ENCODE results near the gene PMS2.
"Not testable (repeated sequence)": the region's sequence is repeated elsewhere in the genome, so short reads cannot be mapped to it uniquely, and the experiment has no call there.

The PMS2 gene

DNA sequence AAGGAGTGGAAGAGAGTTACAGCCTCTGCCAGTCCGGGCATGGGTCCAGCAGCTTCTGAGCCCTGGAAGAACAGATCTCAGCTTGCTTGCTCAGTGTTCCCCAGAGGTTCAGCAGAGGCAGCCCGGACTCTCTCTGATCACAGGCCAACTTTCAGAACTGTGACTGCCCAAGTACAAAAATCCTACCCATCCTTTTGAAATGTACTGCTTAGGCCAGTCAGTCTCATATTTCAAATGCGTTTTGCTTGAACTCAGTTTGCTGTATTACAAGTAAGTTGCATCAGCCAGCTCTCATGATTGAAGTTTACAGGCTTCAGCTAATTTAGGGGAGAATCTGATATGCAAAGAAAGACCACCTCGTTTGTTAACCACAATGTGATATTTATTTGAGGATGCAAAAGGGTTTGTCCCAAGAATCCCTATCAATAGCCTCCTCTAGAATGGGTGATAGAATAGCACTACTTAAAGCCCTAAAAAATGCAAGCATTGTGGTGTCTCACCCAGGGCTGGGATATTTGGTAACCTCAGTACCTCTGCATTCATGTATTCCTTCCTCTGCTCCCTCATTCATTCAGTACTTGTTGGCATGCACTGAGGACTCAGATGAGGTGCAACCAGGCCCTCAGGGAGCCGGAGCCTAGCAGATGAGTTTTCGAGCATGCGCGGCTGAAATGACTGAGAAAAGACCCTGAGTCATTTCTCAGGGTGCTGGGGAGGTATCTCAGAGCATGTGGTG, 7.2 kb upstream of the PMS2 start:
- DNase-seq: peak; percentile 56

GRCh38 chr7:6012355-6013104, 3.7 kb upstream of the PMS2 start:
- no peak for DNase-seq

GRCh38 chr7:6011541-6011940, 2.7 kb upstream of the PMS2 start:
- DNase-seq: no peak

DNA sequence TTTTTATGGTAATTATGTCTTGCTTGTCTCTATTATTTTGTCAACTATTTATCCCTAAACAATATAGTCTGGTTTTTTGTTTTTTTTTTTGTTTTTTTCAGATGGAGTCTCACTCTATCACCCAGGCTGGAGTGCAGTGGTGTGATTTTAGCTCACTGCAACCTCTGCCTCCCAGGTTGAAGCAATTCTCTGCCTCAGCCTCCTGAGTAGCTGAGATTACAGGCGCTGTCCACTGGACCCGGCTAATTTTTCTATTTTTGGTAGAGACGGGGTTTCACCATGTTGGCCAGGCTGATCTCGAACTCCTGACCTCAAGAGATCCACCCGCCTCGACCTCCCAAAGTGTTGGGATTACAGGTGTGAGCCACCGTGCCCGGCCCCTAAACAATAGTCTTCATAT, 1.5 kb upstream of the PMS2 start:
- DNase-seq: not testable (repeated sequence)

GRCh38 chr7:6007835-6008590, 836 bp downstream of the PMS2 start:
- DNase-seq: not testable (repeated sequence)

GRCh38 chr7:6007386-6007785, 1.5 kb downstream of the PMS2 start:
- no peak for DNase-seq

GRCh38 chr7:5997210-5997808, 11.5 kb downstream of the PMS2 start:
- DNase-seq: peak; percentile 55

GRCh38 chr7:5987061-5987460, 21.8 kb downstream of the PMS2 start:
- DNase-seq: not testable (repeated sequence)

- not testable (repeated sequence) for DNase-seq
Measured at GRCh38 chr7:5979680-5980314, 29.1 kb downstream of the PMS2 start.

- DNase-seq: not testable (repeated sequence)
Measured at GRCh38 chr7:5973580-5973979, 35.3 kb downstream of the PMS2 start.

- DNase-seq: not testable (repeated sequence)
Measured at GRCh38 chr7:5970347-5970911, 38.4 kb downstream of the PMS2 start, which contains the start of gene RSPH10B. RSPH10B (minus strand) TSS chr7:5970689; CDS start chr7:5967116, 3,573 bp downstream.

- not testable (repeated sequence) for DNase-seq
Measured at GRCh38 chr7:5963810-5964209, 45.0 kb downstream of the PMS2 start.

- not testable (repeated sequence) for DNase-seq
Measured at GRCh38 chr7:5963205-5963604, 45.6 kb downstream of the PMS2 start.

DNA sequence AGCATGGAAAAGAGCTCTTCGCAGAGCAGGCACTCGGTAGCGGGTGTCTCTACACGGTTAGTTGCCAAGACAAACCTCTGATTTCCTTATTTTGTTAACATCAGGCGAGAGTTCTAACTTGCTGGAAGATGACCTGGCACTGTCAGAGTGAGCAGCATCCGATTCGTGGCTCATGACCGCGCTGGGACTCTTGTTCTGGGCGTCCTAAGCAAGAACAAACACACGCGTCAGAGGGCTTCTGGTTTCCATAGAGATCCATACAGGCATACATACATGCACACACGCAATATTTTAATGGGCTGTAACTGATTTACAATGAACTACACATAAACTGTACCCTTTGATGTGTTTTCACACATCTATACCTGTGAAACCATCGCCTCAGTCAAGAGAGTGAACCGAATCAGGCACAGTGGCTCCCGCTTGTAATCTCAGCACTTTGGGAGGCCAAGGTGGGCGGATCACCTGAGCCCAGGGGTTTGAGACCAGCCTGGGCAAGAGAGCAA, 73.9 kb downstream of the PMS2 start:
- DNase-seq: not testable (repeated sequence)

GRCh38 chr7:5931905-5932644, 76.8 kb downstream of the PMS2 start:
- DNase-seq: not testable (repeated sequence)

- not testable (repeated sequence) for DNase-seq
Measured at GRCh38 chr7:5931250-5931649, 77.6 kb downstream of the PMS2 start.

DNA sequence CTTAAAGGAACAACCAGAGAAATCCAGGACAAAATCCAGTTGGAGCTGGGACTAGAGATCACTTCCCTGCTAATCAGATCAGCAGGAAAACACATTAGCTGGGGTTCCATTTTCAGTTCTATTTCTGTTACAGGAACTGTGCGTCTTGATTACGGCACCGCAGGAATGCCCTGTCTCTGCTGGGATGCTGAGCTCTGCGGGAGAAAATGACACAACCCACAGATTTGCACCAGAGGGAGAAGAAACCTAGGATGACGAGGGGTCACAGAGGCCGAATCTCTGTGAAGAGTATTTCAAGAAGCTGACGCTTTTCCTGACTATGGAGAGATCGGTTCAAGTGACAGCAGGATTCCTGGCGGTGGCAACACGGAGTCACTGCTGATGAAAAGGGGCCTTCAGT, 78.6 kb downstream of the PMS2 start:
- DNase-seq: not testable (repeated sequence)

DNA sequence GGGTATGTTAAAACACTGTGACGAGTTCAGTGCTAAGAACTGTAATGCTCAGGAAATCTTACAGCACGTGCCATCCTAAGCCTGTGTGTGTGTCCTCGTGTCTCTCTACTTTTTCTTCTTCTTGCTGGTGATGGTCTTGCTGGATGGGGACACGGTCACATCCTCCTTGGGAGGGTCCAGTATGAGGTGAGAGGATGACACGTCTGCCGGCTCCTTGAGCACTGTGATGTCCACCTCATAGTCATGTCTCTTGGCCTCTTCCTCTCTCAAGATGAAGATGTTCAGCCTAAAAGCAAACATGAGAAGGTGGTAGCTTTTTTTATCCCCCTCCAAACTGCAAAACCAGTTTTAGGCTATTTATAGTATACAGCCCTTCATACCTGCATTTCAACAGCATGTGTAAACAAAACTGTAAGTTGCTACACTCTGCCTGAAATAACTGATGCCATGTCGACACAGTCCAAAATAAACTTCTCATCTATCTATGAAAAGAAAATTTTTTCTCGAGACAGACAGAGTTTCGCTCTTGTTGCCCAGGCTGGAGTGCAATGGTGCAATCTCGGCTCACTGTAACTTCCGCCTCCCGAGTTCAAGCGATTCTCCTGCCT, 82.5 kb downstream of the PMS2 start:
- not testable (repeated sequence) for DNase-seq

DNA sequence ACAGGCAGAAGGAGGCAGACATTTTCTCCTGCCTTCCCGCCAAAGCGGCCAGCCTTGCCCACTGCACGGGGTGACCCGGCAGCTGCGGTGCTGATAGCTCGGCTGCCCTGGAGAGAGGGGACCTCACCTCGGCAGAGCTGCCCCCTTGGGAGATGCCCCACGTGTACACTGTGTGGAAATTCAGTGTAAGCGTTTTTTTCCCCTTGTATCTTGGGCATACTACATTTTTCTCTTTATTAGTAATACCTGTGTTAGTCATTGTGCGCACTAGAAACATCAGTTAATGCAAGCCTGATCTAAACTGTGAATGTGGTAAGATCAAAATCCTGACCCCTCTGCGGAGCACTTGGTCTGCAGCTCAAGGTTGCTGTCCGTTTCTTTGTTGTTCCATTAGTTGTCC, 84.2 kb downstream of the PMS2 start:
- DNase-seq: not testable (repeated sequence)

GRCh38 chr7:5924180-5924579, 84.7 kb downstream of the PMS2 start:
- not testable (repeated sequence) for DNase-seq

All from NCI-H1092 treated with DMSO at 0.1 percent for 48 hours (cell line).